H54 (cell line): ENCODE measurements around the gene SLC35B3.
"Not testable (repeated sequence)": the region's sequence is repeated elsewhere in the genome, so short reads cannot be mapped to it uniquely, and the experiment has no call there.

Experiments used
- DNase-seq: peaks from one replicate; pipeline ENCODE4 v3.0.0; 2011; ENCODE audit warnings: low spot score, mixed read lengths; ENCODE audit not compliant: insufficient read length
- FAIRE-seq: peaks from 3 replicates; lab custom pipeline; 2011; peaks lifted over from hg19 to GRCh38; lab: Jason Lieb, UNC
- POLR2A ChIP-seq: IDR thresholded peaks from 2 replicates; pipeline ENCODE4 v1.6.1; 2011; ENCODE audit warnings: low read depth, mild to moderate bottlenecking, low read length

Gene SLC35B3

GRCh38 chr6:8435093-8435844, at the start of gene SLC35B3:
Gene SLC35B3 (minus strand): TSS chr6:8435545.
- peak; percentile 89 for TF ChIP-seq POLR2A
- DNase-seq: peak; percentile 86
- no peak for FAIRE-seq

- FAIRE-seq: no peak
- no peak for TF ChIP-seq POLR2A
- no peak for DNase-seq
Observed at GRCh38 chr6:8483650-8484049, 48.3 kb upstream of the SLC35B3 start.

DNA sequence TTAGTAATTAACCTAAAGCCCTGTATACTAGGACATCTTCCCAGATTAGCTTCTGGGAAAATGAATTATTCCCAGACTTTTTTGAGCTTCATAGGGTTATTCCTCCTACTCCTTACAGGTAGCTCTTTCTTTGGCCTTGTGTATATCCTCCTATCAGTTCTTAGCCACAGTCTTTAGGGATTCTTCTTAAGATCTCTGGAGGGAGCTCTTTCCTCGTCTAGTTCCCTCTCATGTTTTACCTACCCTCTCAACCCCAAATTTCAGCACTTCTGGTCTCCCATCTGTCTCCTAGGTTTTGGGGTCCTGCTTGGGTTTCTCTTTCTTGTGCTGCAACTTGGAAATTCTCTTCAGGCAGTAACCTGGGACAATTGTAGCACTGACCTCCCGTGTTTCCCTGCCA, 46.4 kb upstream of the SLC35B3 start:
- peak; percentile 45 for FAIRE-seq
- TF ChIP-seq POLR2A: no peak
- peak; percentile 2 for DNase-seq

GRCh38 chr6:8478418-8478817, 43.1 kb upstream of the SLC35B3 start:
- DNase-seq (no peak), FAIRE-seq (no peak)
- no peak for TF ChIP-seq POLR2A

GRCh38 chr6:8476656-8477055, 41.3 kb upstream of the SLC35B3 start:
- FAIRE-seq: no peak

DNA sequence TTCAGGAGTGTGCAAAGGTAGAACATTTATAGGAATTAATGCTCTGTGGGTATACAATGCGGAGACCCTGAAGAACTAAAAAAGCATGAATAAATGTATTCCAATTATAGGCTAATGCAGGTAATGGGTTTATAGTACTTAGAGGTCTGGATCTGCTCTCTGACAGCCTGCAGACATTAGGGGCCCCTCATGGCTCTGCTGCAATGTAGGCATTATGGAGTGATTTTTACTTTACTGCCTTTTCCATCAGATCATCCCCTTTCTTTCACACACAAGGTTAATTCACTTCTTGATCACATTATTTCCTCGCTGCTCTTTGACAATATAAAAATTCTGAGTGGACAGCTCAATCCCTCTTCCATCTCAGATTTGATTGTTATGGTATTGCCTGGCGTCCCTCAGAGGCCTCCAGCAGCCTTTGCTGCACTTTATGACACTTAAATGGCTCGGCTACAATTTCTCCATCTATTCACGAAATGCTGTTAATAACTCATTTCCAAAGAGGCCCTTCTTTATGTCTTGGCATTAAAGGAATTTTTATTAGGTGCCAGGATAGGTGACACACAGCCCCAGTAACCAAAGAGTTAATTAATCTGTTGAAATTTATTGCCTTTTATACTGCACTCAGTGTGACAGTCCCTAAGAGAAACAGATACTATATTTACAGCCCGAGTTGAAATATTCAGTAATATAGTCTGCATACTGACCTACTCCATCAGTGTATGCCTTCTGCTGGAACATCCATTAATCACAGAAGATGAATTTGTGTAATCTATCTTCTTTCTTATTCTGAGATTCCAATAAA, 33.4 kb upstream of the SLC35B3 start:
- DNase-seq (no peak), FAIRE-seq (no peak)
- no peak for TF ChIP-seq POLR2A

More at GRCh38 chr6:8476656-8477055, 41.3 kb upstream of the SLC35B3 start:
- DNase-seq: no peak
- no peak for TF ChIP-seq POLR2A

DNA sequence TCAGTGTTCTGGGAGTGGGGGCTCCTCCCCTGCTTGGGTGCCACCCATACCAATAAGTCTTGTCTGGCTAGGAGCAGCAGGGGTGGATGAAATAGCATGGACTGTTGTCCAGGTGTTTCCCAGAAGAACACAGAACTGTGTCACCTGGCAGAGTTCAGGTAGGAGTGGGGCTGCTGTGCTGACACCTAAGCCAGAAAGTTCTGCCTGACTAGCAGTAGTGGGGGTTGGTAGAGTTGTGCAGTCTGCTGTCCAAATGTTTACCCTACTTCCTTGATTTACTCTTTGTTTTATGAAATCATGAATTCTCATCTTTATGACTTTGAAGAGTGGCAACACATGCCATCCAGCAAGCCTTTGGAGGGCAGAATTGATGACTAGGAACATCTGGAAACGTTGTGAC, 27.3 kb upstream of the SLC35B3 start:
- FAIRE-seq: no peak
- DNase-seq: no peak

DNA sequence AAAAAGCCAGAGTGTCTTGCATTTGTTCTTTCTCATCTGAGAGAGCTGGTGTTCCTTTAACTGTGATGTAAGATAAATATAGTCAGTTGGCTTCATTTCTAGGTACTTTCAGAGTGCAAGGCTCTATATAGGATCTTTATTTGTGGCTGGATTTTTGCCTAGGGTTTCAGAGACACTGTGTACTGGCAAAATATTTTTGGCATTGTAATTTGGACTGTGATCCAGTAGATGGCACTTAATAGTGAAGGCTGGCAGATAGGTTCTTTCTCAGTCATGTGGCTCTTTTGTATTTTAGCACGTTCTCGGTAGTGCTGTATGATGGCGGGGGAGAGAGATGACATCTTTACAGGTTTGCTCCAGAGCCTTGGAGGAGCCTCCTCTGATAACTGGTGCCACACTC, 26.8 kb upstream of the SLC35B3 start:
- no peak for FAIRE-seq
- DNase-seq: no peak
- TF ChIP-seq POLR2A: no peak

More for the DNA sequence above, 27.3 kb upstream of the SLC35B3 start:
- no peak for TF ChIP-seq POLR2A

DNA sequence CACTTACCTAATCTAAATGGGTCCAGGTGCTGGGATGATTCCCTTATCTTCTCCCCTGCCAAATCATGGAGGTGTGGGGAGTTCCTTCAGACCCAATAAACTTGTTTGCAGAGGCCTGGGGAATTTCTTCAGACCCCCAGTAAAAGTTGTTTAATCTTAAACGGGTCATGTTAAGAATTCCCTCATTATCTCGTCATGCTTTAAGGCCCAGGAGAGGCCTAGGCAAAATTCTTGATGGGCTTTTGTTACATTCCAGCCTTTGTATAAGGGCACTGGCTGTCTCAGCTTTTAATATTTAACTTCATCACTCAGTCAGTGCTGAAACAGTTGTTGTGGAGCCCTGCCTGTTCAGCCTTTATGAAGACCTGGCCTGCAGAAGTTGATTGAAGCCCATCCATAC, 11.0 kb upstream of the SLC35B3 start:
- TF ChIP-seq POLR2A: no peak
- FAIRE-seq (no peak), DNase-seq (no peak)

DNA sequence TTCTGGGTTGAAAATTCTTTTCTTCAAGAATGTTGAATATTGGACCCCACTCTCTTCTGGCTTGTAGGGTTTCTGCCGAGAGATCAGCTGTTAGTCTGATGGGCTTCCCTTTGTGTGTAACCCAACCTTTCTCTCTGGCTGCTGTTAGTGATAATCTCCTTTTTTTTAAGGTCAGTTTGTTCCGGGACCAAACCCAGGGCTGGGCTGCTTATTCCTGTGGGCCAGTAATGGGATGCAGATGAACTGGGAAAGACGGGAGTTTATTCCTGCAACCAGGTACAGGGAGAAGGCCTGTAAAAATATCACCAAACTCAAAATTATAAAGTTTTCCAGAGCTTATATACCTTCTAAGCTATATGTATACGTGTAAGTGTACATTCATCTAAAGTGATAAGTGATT, 10.6 kb upstream of the SLC35B3 start:
- not testable (repeated sequence) for FAIRE-seq, DNase-seq

- TF ChIP-seq POLR2A: no peak
- no peak for FAIRE-seq
- DNase-seq: no peak
Observed at GRCh38 chr6:8442150-8442549, 6.8 kb upstream of the SLC35B3 start.

DNA sequence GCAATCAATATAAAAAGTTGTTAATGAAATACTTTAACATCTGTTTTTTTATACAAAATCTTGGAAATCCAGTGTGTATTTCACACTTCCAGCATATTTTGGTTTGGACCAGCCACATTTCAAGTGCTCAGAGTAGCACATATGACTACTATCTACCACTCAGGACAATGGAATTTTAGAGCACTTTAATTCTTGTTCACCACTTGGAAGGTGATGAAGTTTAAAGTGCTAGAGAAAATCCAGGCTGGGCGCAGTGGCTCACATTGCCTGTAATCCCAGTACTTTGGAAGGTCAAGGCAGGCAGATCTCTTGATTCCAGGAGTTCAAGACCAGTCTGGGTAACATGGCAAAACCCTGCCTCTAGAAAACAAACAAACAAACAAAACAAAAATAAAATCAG, 6.1 kb upstream of the SLC35B3 start:
- no peak for TF ChIP-seq POLR2A
- FAIRE-seq (no peak), DNase-seq (no peak)

DNA sequence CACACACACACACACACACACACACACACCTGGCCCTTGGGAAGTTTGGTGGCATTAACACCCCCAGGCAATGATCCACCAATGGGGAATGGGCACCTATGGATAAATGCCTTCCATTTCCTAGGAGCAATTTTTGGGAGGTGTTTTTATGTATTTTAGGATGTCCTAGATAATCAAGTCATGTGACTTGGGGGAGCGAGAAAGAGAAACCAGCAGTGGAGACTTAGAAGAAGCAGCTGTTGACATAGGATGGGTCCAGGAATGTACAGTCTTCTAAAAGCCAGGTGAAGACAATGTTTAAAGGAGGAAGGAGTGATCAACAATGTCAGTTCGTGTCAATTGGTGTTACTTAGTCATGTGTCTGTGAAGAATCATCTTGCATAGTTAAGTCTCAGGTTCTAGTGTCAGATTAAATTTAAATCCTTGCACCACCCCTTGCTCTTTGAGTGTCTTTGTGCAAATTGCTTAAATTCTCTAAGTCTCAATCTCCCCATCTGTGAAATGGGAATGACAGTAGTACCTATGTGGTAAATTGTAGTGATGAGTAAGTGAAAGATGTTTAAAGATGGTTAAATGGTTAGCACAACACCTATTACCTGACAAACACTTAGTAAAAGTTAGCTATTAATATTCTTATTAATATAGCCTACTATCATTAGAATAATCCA, 4.4 kb upstream of the SLC35B3 start:
- FAIRE-seq: no peak
- no peak for TF ChIP-seq POLR2A
- DNase-seq: no peak

DNA sequence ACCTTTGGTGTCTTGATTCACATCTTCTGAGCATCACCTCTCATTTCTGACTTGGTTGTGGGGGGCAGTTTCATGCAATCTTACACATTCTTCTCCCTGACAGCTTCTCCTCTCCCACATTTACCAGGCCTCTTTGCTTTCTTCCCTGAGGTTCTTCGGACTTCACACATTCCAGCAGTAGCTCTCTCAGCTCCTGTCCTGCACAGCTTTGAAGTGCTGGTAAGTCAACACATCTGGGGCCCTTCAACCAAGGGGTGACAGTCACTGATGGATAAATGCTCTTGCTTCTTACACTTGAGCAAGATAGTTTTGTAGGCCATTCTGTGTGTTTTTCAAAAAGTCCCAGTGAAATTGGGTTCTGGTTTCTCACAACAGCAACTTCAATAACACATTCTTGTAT, 2.5 kb upstream of the SLC35B3 start:
- no peak for TF ChIP-seq POLR2A
- DNase-seq (no peak), FAIRE-seq (no peak)

GRCh38 chr6:8436966-8437365, 1.6 kb upstream of the SLC35B3 start:
- FAIRE-seq: no peak
- DNase-seq: no peak
- TF ChIP-seq POLR2A: no peak
